Activated B cell treated with CpG ODN at 0.5 μM for 24 hours (primary cell): ENCODE results near the gene SNED1. TPM values are rescaled to one million over a fixed set of nuclear protein-coding genes. Genes with fewer than 3 reads are reported as not detected.

Experiments
- ATAC-seq: fragments of 200-7000 bp; cut with Tn5 transposase; one replicate; pipeline ENCODE4 v1.10.0; 2021; ENCODE audit warnings: low read depth, mild to moderate bottlenecking, moderate library complexity
- CTCF ChIA-PET: fragments of 350-600 bp; sonication (Branson Sonifier 250); formaldehyde crosslinking; loops from one replicate; lab custom pipeline; 2021; ENCODE audit warnings: antibody characterized with exemption; lab: Charles Lee
- POLR2A ChIA-PET: fragments of 350-600 bp; sonication (Branson Sonifier 250); formaldehyde crosslinking; loops from one replicate; lab custom pipeline; 2021; ENCODE audit warnings: antibody characterized with exemption; lab: Charles Lee
- DNase-seq: peaks from one replicate; pipeline ENCODE4 v3.0.0; 2022
- H3K27ac Mint-ChIP-seq: one replicate; pipeline ENCODE4 v1.8.0; 2020; ENCODE audit warnings: mixed read lengths
- H3K27me3 Mint-ChIP-seq: one replicate; pipeline ENCODE4 v1.8.0; 2021; ENCODE audit warnings: mixed read lengths
- H3K36me3 Mint-ChIP-seq: one replicate; pipeline ENCODE4 v1.8.0; 2021; ENCODE audit warnings: low read depth, mixed read lengths
- H3K4me1 Mint-ChIP-seq: one replicate; pipeline ENCODE4 v1.8.0; 2021; ENCODE audit warnings: mixed read lengths
- H3K4me3 Mint-ChIP-seq: one replicate; pipeline ENCODE4 v1.8.0; 2020; ENCODE audit warnings: mild to moderate bottlenecking, mixed read lengths
- H3K9me3 Mint-ChIP-seq: one replicate; pipeline ENCODE4 v1.8.0; 2020; ENCODE audit warnings: mixed read lengths
- intact Hi-C: fragments of 100-400 bp; cut with micrococcal nuclease; formaldehyde crosslinking; loops from one replicate; pipeline ENCODE4 v1.15.1; 2024
- total RNA-seq: library from RNA; stranded (reverse); gene quantifications from 2 replicates; pipeline ENCODE4 v1.2.3, GENCODE V29; 2022
- TF ChIP-seq, protein P1 (sequence below): fragments of 200-600 bp; IDR thresholded peaks from one replicate; pipeline ENCODE4 v1.8.0; 2022; ENCODE audit warnings: antibody characterized with exemption, mild to moderate bottlenecking

The SNED1 gene
- total RNA-seq, 1 donor from 2014 or later = 59.8 TPM

DNA sequence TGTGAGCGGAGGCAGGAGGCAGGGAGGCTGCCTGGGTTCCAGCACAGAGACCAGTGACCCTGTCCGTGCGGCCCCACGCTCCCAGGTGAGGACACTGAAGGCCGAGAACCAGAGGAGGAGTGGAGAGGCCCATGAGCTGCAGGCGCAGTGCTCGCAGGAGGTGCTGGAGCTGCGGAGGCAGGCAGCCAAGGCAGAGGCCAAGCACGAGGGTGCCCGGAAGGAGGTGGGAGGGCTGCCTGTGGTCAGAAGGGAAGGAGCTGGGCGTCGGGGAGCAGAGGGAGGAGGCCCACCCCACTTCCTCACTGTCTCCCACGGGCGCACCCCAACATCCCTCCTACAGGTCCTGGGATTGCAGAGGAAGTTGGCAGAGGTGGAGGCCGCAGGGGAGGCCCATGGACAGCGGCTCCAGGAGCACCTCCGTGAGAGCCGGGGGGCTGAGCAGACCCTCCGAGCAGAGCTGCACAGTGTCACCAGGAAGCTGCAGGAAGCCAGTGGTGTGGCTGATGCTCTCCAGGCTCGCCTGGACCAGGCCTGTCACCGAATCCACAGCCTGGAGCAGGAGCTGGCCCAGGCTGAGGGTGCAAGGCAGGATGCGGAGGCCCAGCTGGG lies 33.0 kb upstream of the SNED1 start:
- no peaks in the 10 kb centered on the region for H3K36me3 Mint-ChIP-seq
- no peaks in the 10 kb centered on the region for H3K27me3 Mint-ChIP-seq
- DNase-seq (no peak), ATAC-seq (no peak)
- CTCF ChIA-PET = no interaction called here
- TF ChIP-seq, protein P1, sequence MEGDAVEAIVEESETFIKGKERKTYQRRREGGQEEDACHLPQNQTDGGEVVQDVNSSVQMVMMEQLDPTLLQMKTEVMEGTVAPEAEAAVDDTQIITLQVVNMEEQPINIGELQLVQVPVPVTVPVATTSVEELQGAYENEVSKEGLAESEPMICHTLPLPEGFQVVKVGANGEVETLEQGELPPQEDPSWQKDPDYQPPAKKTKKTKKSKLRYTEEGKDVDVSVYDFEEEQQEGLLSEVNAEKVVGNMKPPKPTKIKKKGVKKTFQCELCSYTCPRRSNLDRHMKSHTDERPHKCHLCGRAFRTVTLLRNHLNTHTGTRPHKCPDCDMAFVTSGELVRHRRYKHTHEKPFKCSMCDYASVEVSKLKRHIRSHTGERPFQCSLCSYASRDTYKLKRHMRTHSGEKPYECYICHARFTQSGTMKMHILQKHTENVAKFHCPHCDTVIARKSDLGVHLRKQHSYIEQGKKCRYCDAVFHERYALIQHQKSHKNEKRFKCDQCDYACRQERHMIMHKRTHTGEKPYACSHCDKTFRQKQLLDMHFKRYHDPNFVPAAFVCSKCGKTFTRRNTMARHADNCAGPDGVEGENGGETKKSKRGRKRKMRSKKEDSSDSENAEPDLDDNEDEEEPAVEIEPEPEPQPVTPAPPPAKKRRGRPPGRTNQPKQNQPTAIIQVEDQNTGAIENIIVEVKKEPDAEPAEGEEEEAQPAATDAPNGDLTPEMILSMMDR = no peak
- H3K4me3 Mint-ChIP-seq = no peak overlapping the region
- POLR2A ChIA-PET = no interaction called here
- H3K4me1 Mint-ChIP-seq = no peaks in the 10 kb centered on the region
- intact Hi-C loops = no loop called here
- H3K9me3 Mint-ChIP-seq = peaks cover 4% of the 10 kb centered on the region
- H3K27ac Mint-ChIP-seq = no peak overlapping the region

DNA sequence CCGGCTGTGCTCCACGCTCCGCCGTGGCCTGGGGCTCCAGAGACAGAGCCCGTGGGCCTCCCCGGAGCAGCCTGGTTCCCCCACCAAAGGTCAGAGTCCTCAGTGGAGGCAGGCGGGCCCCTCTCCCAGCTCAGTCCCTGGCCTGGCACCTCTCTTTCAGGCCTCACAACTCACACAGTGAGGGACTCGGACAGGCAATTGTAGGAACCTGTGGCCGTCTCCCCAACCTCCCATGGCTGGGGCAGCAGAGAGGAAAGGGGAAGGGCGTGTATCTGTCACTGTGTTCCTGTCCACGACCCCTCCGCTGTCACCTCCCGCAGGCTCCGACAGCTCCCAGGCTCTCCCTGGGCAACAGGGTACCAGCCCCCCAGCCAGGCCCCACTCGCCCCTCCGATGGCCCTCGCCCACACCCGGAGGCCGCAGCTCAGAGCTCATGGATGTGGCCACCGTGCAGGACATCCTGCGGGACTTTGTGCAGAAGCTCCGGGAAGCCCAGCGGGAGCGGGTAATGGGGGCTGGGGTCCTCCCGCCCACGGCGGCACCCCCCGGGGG lies 32.4 kb upstream of the SNED1 start:
- H3K27ac Mint-ChIP-seq = no peak overlapping the region
- no peak for ATAC-seq
- ChIA-PET CTCF (no interaction called here), POLR2A (no interaction called here)
- no peak overlapping the region for H3K4me3 Mint-ChIP-seq
- no peaks in the 10 kb centered on the region for H3K36me3 Mint-ChIP-seq
- DNase-seq = no peak
- H3K27me3 Mint-ChIP-seq = no peaks in the 10 kb centered on the region
- H3K4me1 Mint-ChIP-seq = no peaks in the 10 kb centered on the region
- TF ChIP-seq, protein P1 = no peak
- H3K9me3 Mint-ChIP-seq = peaks cover 5% of the 10 kb centered on the region
- intact Hi-C loops = no loop called here

DNA sequence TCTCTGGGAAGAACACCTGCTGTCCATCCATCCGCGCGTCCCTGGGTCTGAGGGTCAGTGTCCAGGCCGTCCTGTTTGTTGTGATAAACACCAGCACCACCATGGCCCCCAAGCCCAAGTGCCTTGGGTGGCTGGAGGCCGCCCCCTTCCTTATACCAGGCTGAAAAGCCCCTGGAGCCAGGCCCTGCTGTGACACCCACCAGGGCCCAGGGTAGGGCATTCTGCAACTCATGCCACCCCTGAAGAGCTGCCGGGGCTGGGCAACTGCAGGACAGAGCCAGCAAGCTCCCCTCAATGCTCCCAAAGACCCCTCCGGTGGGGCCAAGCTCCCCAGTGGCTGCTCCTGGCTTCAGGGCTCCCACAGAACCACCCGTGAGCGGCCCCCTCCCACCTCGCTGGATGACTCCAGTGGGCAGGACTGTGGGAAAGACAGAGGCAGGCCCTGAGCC lies 31.9 kb upstream of the SNED1 start:
- intact Hi-C loops = no loop called here
- TF ChIP-seq, protein P1 = no peak
- CTCF ChIA-PET = no interaction called here
- POLR2A ChIA-PET = no interaction called here
- Mint-ChIP-seq H3K36me3 (no peaks in the 10 kb centered on the region), H3K4me1 (no peaks in the 10 kb centered on the region), H3K4me3 (no peak overlapping the region), H3K9me3 (peaks cover 5% of the 10 kb centered on the region), H3K27ac (no peak overlapping the region), H3K27me3 (no peaks in the 10 kb centered on the region)
- DNase-seq (no peak), ATAC-seq (no peak)

DNA sequence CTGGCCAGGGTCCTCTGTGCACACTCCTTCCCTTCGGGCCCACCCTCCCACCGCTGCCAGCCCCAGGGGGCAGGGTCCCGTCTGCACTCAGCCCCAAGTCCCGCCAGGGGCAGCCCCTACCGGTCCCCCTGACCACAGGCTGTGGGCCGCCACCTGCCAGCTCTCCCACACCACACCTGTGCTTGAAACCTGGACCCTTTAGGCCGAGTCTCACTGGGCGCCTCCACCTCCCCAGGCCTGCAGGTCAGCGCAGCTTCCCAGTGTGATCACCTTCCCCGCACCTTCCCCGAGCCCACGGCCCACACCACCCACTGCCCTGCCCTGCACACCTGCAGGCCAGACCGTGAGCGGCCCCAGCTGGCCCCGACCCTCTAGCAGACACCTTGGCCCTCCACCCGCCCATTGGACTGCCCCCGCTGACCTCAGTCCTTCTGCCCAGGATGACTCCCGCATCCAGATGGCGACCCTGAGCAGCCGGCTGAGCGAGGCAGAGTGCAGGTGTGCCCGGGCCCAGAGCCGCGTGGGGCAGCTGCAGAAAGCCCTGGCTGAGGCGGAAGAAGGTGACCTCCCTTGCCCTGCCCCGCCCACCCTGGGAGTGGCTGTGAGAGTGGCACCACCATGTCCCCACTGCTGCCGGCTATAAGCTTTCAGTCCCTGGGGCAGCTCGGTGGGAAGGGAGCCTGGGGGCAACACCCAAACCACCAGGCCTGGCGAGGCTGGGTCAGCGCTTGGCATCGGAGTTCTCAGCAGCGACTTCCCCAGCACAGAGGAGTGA lies 31.3 kb upstream of the SNED1 start:
- intact Hi-C loops = no loop called here
- H3K27me3 Mint-ChIP-seq = peaks cover 5% of the 10 kb centered on the region
- DNase-seq = no peak

More for the DNA sequence above, 31.3 kb upstream of the SNED1 start:
- ChIA-PET POLR2A (no interaction called here), CTCF (no interaction called here)
- peaks cover 5% of the 10 kb centered on the region for H3K9me3 Mint-ChIP-seq
- no peaks in the 10 kb centered on the region for H3K36me3 Mint-ChIP-seq
- H3K4me3 Mint-ChIP-seq = no peak overlapping the region
- ATAC-seq = no peak
- no peaks in the 10 kb centered on the region for H3K4me1 Mint-ChIP-seq
- TF ChIP-seq, protein P1 = no peak
- no peak overlapping the region for H3K27ac Mint-ChIP-seq
